SK-N-SH treated with all-trans-retinoic acid at 6 μM for 48 hours (cell line): ENCODE data around the gene PSMB8.

Experiments
- ARNTL ChIP-seq: fragments of 450-650 bp; formaldehyde crosslinking; IDR thresholded peaks from 2 replicates; pipeline ENCODE4 v1.5.0; 2020; ENCODE audit warnings: low read depth, mild to moderate bottlenecking, moderate library complexity, borderline replicate concordance
- CSDC2 ChIP-seq: fragments of 250-450 bp; sonication (Bioruptor Pico); IDR thresholded peaks from 2 replicates; pipeline ENCODE4 v1.5.0; 2020; ENCODE audit warnings: mild to moderate bottlenecking, moderate library complexity
- GLIS3 ChIP-seq: fragments of 250-450 bp; sonication (Bioruptor Pico); IDR thresholded peaks from 2 replicates; pipeline ENCODE4 v1.5.0; 2020; ENCODE audit warnings: mild to moderate bottlenecking, moderate library complexity
- PPARA ChIP-seq: fragments of 250-450 bp; sonication (Bioruptor Pico); IDR thresholded peaks from 2 replicates; pipeline ENCODE4 v1.5.0; 2020; ENCODE audit warnings: mild to moderate bottlenecking, borderline replicate concordance
- RARB ChIP-seq: fragments of 250-450 bp; sonication (Bioruptor Pico); IDR thresholded peaks from 2 replicates; pipeline ENCODE4 v1.8.0; 2021; ENCODE audit warnings: mild to moderate bottlenecking, moderate library complexity
- TOX ChIP-seq: fragments of 250-450 bp; sonication (Bioruptor Pico); IDR thresholded peaks from 2 replicates; pipeline ENCODE4 v1.8.0; 2021; ENCODE audit warnings: mild to moderate bottlenecking, moderate library complexity, borderline replicate concordance
- ZFP3 ChIP-seq: fragments of 250-450 bp; sonication (Bioruptor Pico); IDR thresholded peaks from 2 replicates; pipeline ENCODE4 v1.5.0; 2020; ENCODE audit warnings: mild to moderate bottlenecking, moderate library complexity
- ZFP30 ChIP-seq: fragments of 450-650 bp; formaldehyde crosslinking; IDR thresholded peaks from 2 replicates; pipeline ENCODE4 v1.5.0; 2022; ENCODE audit warnings: mild to moderate bottlenecking, moderate library complexity
- ZNF8 ChIP-seq: fragments of 450-650 bp; formaldehyde crosslinking; IDR thresholded peaks from 2 replicates; pipeline ENCODE4 v1.5.0; 2020; ENCODE audit warnings: mild to moderate bottlenecking, moderate library complexity
- TF ChIP-seq, protein P1 (sequence below): fragments of 250-450 bp; sonication (Bioruptor Pico); IDR thresholded peaks from 2 replicates; pipeline ENCODE4 v1.5.1; 2020; ENCODE audit warnings: low read depth, mild to moderate bottlenecking, moderate library complexity
- TF ChIP-seq, protein P2 (sequence below): fragments of 250-450 bp; sonication (Bioruptor Pico); IDR thresholded peaks from 2 replicates; pipeline ENCODE4 v1.5.0; 2020; ENCODE audit warnings: mild to moderate bottlenecking, moderate library complexity
- TF ChIP-seq, protein P3 (sequence below): fragments of 250-450 bp; sonication (Bioruptor Pico); IDR thresholded peaks from 2 replicates; pipeline ENCODE4 v1.8.0; 2020; ENCODE audit warnings: mild to moderate bottlenecking, moderate library complexity, borderline replicate concordance
- TF ChIP-seq, protein P4 (sequence below): fragments of 250-450 bp; sonication (Bioruptor Pico); IDR thresholded peaks from 2 replicates; pipeline ENCODE4 v1.8.0; 2021; ENCODE audit warnings: low read depth, mild to moderate bottlenecking, moderate library complexity, borderline replicate concordance

DNA sequence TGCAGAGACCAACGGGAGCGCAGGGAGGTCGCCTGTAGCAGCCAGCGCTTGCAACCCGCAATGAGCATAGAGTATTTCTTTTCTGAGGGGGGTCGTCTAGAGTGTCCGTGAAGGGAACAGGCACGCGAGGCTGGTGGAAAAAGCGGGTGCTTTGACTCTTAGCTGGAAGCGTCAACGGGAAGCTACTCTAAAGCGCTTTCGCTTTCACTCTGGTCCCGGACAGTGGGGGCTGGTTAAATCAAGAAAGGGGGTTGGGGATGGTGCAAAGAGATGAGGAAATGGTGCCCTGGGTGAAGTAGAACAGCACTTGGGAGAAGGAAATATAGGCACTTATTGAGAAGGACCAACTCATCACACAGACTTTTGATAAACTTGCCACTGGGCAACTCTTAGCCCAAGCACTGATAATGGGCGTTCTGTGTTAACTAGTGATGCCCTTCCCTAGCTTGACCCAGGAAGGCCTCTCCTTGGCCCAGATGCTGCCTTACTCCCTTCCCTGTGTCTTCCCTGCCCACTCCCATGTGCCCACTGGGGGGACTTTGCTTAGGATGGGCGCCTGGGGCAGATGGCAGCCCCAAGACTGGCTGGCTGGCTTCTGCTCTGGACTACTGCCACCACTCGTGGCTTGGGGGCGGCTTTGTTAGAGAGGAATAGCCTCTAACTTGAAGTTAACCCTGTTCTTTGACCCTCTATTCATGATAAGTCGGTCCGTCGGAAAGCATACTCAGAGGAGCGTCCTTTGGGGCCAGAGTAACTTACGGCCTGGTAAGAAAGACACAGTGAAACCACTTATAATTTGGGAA, 10.7 kb upstream of the PSMB8 start:
- TF ChIP-seq PPARA (no peak), GLIS3 (CRISPR knock-in tag) (no peak), ZFP3 (no peak), RARB (CRISPR knock-in tag) (no peak), ZNF8 (no peak), ZFP30 (no peak), CSDC2 (no peak), TOX (CRISPR knock-in tag) (no peak), ARNTL (CRISPR knock-in tag) (no peak)
- TF ChIP-seq, protein P1, sequence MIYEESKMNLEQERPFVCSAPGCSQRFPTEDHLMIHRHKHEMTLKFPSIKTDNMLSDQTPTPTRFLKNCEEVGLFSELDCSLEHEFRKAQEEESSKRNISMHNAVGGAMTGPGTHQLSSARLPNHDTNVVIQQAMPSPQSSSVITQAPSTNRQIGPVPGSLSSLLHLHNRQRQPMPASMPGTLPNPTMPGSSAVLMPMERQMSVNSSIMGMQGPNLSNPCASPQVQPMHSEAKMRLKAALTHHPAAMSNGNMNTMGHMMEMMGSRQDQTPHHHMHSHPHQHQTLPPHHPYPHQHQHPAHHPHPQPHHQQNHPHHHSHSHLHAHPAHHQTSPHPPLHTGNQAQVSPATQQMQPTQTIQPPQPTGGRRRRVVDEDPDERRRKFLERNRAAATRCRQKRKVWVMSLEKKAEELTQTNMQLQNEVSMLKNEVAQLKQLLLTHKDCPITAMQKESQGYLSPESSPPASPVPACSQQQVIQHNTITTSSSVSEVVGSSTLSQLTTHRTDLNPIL (CRISPR knock-in tag): no peak
- TF ChIP-seq, protein P2, sequence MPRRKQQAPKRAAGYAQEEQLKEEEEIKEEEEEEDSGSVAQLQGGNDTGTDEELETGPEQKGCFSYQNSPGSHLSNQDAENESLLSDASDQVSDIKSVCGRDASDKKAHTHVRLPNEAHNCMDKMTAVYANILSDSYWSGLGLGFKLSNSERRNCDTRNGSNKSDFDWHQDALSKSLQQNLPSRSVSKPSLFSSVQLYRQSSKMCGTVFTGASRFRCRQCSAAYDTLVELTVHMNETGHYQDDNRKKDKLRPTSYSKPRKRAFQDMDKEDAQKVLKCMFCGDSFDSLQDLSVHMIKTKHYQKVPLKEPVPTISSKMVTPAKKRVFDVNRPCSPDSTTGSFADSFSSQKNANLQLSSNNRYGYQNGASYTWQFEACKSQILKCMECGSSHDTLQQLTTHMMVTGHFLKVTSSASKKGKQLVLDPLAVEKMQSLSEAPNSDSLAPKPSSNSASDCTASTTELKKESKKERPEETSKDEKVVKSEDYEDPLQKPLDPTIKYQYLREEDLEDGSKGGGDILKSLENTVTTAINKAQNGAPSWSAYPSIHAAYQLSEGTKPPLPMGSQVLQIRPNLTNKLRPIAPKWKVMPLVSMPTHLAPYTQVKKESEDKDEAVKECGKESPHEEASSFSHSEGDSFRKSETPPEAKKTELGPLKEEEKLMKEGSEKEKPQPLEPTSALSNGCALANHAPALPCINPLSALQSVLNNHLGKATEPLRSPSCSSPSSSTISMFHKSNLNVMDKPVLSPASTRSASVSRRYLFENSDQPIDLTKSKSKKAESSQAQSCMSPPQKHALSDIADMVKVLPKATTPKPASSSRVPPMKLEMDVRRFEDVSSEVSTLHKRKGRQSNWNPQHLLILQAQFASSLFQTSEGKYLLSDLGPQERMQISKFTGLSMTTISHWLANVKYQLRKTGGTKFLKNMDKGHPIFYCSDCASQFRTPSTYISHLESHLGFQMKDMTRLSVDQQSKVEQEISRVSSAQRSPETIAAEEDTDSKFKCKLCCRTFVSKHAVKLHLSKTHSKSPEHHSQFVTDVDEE (CRISPR knock-in tag): no peak
- TF ChIP-seq, protein P3, sequence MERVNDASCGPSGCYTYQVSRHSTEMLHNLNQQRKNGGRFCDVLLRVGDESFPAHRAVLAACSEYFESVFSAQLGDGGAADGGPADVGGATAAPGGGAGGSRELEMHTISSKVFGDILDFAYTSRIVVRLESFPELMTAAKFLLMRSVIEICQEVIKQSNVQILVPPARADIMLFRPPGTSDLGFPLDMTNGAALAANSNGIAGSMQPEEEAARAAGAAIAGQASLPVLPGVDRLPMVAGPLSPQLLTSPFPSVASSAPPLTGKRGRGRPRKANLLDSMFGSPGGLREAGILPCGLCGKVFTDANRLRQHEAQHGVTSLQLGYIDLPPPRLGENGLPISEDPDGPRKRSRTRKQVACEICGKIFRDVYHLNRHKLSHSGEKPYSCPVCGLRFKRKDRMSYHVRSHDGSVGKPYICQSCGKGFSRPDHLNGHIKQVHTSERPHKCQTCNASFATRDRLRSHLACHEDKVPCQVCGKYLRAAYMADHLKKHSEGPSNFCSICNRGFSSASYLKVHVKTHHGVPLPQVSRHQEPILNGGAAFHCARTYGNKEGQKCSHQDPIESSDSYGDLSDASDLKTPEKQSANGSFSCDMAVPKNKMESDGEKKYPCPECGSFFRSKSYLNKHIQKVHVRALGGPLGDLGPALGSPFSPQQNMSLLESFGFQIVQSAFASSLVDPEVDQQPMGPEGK (CRISPR knock-in tag): no peak
- TF ChIP-seq, protein P4, sequence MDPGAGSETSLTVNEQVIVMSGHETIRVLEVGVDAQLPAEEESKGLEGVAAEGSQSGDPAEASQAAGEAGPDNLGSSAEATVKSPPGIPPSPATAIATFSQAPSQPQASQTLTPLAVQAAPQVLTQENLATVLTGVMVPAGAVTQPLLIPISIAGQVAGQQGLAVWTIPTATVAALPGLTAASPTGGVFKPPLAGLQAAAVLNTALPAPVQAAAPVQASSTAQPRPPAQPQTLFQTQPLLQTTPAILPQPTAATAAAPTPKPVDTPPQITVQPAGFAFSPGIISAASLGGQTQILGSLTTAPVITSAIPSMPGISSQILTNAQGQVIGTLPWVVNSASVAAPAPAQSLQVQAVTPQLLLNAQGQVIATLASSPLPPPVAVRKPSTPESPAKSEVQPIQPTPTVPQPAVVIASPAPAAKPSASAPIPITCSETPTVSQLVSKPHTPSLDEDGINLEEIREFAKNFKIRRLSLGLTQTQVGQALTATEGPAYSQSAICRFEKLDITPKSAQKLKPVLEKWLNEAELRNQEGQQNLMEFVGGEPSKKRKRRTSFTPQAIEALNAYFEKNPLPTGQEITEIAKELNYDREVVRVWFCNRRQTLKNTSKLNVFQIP (CRISPR knock-in tag): no peak
